RWPE1 (cell line): ENCODE measurements around the gene PRKN.
"Not testable (repeated sequence)": the region's sequence is repeated elsewhere in the genome, so short reads cannot be mapped to it uniquely, and the experiment has no call there.

Experiments
- CTCF ChIA-PET: fragments of 350-600 bp; sonication (Branson Sonifier 250); formaldehyde crosslinking; extraction: SDS; loops from one replicate; lab custom pipeline; 2021; lab: Yijun Ruan, JAX
- POLR2A ChIA-PET: fragments of 400-600 bp; formaldehyde crosslinking; extraction: SDS; loops from one replicate; lab custom pipeline; 2020; ENCODE audit warnings: antibody characterized with exemption; ENCODE audit not compliant: low non-redundant PET; lab: Yijun Ruan, JAX
- DNase-seq: peaks from one replicate; pipeline ENCODE4 v3.0.0; 2012; ENCODE audit warnings: low spot score
- H3K27ac ChIP-seq: fragments of 450-650 bp; 2 replicates; pipeline ENCODE4 v1.5.1; 2017
- CTCF ChIP-seq: fragments of 450-650 bp; conservative IDR thresholded peaks from 2 replicates; pipeline ENCODE4 v1.5.1; 2017; ENCODE audit warnings: low read depth, mild to moderate bottlenecking

PRKN gene

GRCh38 chr6:162543221-162543620, 184.3 kb downstream of the PRKN start:
- POLR2A ChIA-PET, result no interaction called here

GRCh38 chr6:162541019-162541601, 186.5 kb downstream of the PRKN start:
- no peak overlapping the region for H3K27ac ChIP-seq
- ChIA-PET POLR2A (no interaction called here), CTCF (no interaction called here)
- DNase-seq, result no peak
- no peak for TF ChIP-seq CTCF

More at GRCh38 chr6:162543221-162543620, 184.3 kb downstream of the PRKN start:
- H3K27ac ChIP-seq, result no peak overlapping the region
- DNase-seq, result no peak
- no peak for TF ChIP-seq CTCF
- CTCF ChIA-PET, result interaction anchor here (0.5 to 0.6 kb wide), 2 partner anchors 193 to 1876 kb away, joined by 3 to 9 read pairs; no protein-coding TSS in a partner anchor

- no peak for DNase-seq
- POLR2A ChIA-PET, result no interaction called here
These were observed 188.2 kb downstream of the PRKN start for GRCh38 chr6:162539321-162539720.

GRCh38 chr6:162538643-162539064, 188.9 kb downstream of the PRKN start:
- no peak overlapping the region for H3K27ac ChIP-seq
- ChIA-PET CTCF (interaction anchor here (0.7 kb wide), 1 partner anchor 362 kb away, joined by 3 read pairs; no protein-coding TSS in a partner anchor), POLR2A (no interaction called here)
- no peak for TF ChIP-seq CTCF
- no peak for DNase-seq

More at GRCh38 chr6:162539321-162539720, 188.2 kb downstream of the PRKN start:
- CTCF ChIA-PET, result no interaction called here
- no peak overlapping the region for H3K27ac ChIP-seq
- no peak for TF ChIP-seq CTCF

- DNase-seq, result no peak
- no peak for TF ChIP-seq CTCF
- CTCF ChIA-PET, result interaction anchor here (0.8 kb wide), 1 partner anchor 9 kb away, joined by 6 read pairs; no protein-coding TSS in a partner anchor
These were observed 194.6 kb downstream of the PRKN start for GRCh38 chr6:162533009-162533400.

GRCh38 chr6:162532283-162533008, 195.1 kb downstream of the PRKN start:
- POLR2A ChIA-PET, result no interaction called here
- DNase-seq, result no peak
- CTCF ChIA-PET, result interaction anchor here (0.8 kb wide), 1 partner anchor 8 kb away, joined by 6 read pairs; no protein-coding TSS in a partner anchor
- H3K27ac ChIP-seq, result no peak overlapping the region
- TF ChIP-seq CTCF, result no peak

More at GRCh38 chr6:162533009-162533400, 194.6 kb downstream of the PRKN start:
- H3K27ac ChIP-seq, result no peak overlapping the region
- POLR2A ChIA-PET, result no interaction called here

- POLR2A ChIA-PET, CTCF ChIA-PET, H3K27ac ChIP-seq, DNase-seq: not testable (repeated sequence)
These were observed 196.2 kb downstream of the PRKN start for GRCh38 chr6:162531391-162531790.
